K562 (cell line): ENCODE measurements around the gene SLC37A3. TPM values are rescaled to one million over a fixed set of nuclear protein-coding genes. Genes with fewer than 3 reads are reported as not detected.

Experiments
- ARNT ChIP-seq, 2 experiments: fragments of 450-650 bp; IDR thresholded peaks; 2 replicates each; pipeline ENCODE4 v1.6.1; 2016; ENCODE audit warnings: mild to moderate bottlenecking in 1 of 2
- ATF7 ChIP-seq: fragments of 450-650 bp; IDR thresholded peaks from 2 replicates; pipeline ENCODE4 v1.7.1; 2014; ENCODE audit warnings: mild to moderate bottlenecking, moderate library complexity
- CHD7 ChIP-seq: fragments of 200-600 bp; sonication (generic); IDR thresholded peaks from one replicate; pipeline ENCODE4 v1.6.1; 2012; ENCODE audit warnings: mild to moderate bottlenecking, low read depth, low read length, inconsistent platforms
- GATA2 ChIP-seq: sonication (generic); formaldehyde crosslinking; IDR thresholded peaks from 2 replicates; pipeline ENCODE4 v1.4.0; 2020; ENCODE audit warnings: mild to moderate bottlenecking, missing genetic modification reagents
- KDM4B ChIP-seq, 2 experiments: fragments of 450-650 bp in 1 of 2; sonication (generic) in 1 of 2; IDR thresholded peaks; 2 replicates each; pipeline ENCODE4 v1.6.1; 2016 to 2017; ENCODE audit warnings: borderline replicate concordance in 2 of 2, antibody characterized with exemption in 1 of 2, low read depth in 1 of 2, mild to moderate bottlenecking in 1 of 2
- MXI1 ChIP-seq: IDR thresholded peaks from 2 replicates; pipeline ENCODE4 v1.6.1; 2011; ENCODE audit warnings: low read depth, mild to moderate bottlenecking, improper control_type of control experiment, low read length
- SRF ChIP-seq, 2 experiments: fragments of 250-450, 450-650 bp in 1 of 2; sonication (Bioruptor Pico) in 1 of 2; sonication (generic) in 1 of 2; formaldehyde crosslinking; IDR thresholded peaks; 2 replicates each; pipeline versions ENCODE4 v1.5.0 to v1.5.1; 2020 to 2022; ENCODE audit warnings: mild to moderate bottlenecking in 1 of 2, missing genetic modification reagents in 1 of 2
- TAF1 ChIP-seq: IDR thresholded peaks from 2 replicates; pipeline ENCODE4 v1.6.1; 2011; ENCODE audit warnings: mild to moderate bottlenecking, low read length, moderate library complexity; ENCODE audit not compliant: insufficient read depth, control insufficient read depth, severe bottlenecking; ENCODE audit errors: extremely low read depth
- TEAD4 ChIP-seq, 2 experiments: sonication (generic) in 1 of 2; formaldehyde crosslinking in 1 of 2; IDR thresholded peaks; 2 replicates each; pipeline versions ENCODE4 v1.6.1 to v1.8.0; 2012 to 2022; ENCODE audit warnings: borderline replicate concordance in 1 of 2, inconsistent platforms in 1 of 2, low read length in 1 of 2, mild to moderate bottlenecking in 1 of 2, missing genetic modification reagents in 1 of 2
- ZNF311 ChIP-seq: fragments of 250-450 bp; sonication (Bioruptor Pico); IDR thresholded peaks from 2 replicates; pipeline ENCODE4 v1.4.0; 2020; ENCODE audit warnings: mild to moderate bottlenecking, moderate library complexity
- ZNF507 ChIP-seq: conservative IDR thresholded peaks from 2 replicates; pipeline ENCODE4 v1.6.1; 2017; ENCODE audit warnings: missing genetic modification characterization, missing compliant biosample characterization
- polyA plus RNA-seq, 8 experiments: library from polyadenylated mRNA; depleted of rRNA in 4 of 8; stranded (reverse) in 5 of 8; unstranded in 3 of 8; fragments of >200 nt; fragmentation: Nextera tagmentation in 2 of 8; fragmentation: Illumina TruSeq in 1 of 8; extraction: Ambion mirVana in 2 of 8; extraction: Trizol in 1 of 8; gene quantifications; 2 replicates each; pipeline versions ENCODE4 v1.2.1 to v1.2.3, GENCODE V29; 2011 to 2014; ENCODE audit warnings: inconsistent platforms in 1 of 8, missing spikeins in 1 of 8
- total RNA-seq, 7 experiments: library from RNA; depleted of rRNA in 6 of 7; stranded (reverse); fragments of >200 nt in 6 of 7; fragmentation: Illumina TruSeq in 2 of 7; extraction: Trizol in 2 of 7; gene quantifications; 2 replicates each; pipeline versions ENCODE4 v1.2.1 to v1.2.3, GENCODE V29; 2011 to 2021; ENCODE audit warnings: low replicate concordance in 1 of 7
- TF ChIP-seq, protein P1 (sequence below): sonication (generic); formaldehyde crosslinking; IDR thresholded peaks from 2 replicates; pipeline ENCODE4 v1.8.0; 2023; ENCODE audit warnings: mild to moderate bottlenecking, missing genetic modification reagents

The SLC37A3 gene
- total and polyA plus RNA-seq, 9 of the 15 experiments (the other 6 are each of a cell fraction or from before 2014, with no cell fraction given) = 11.7 to 59.1 (median 26.8) TPM

- TF ChIP-seq MXI1 = no peak
- no peak for TF ChIP-seq TEAD4 (IDR thresholded peaks at IDR 0.05; ENCODE audit: low read length)
- no peak for TF ChIP-seq TEAD4 (CRISPR knock-in tag; IDR thresholded peaks at IDR 0.05; ENCODE audit: borderline replicate concordance)
- TF ChIP-seq, protein P1, sequence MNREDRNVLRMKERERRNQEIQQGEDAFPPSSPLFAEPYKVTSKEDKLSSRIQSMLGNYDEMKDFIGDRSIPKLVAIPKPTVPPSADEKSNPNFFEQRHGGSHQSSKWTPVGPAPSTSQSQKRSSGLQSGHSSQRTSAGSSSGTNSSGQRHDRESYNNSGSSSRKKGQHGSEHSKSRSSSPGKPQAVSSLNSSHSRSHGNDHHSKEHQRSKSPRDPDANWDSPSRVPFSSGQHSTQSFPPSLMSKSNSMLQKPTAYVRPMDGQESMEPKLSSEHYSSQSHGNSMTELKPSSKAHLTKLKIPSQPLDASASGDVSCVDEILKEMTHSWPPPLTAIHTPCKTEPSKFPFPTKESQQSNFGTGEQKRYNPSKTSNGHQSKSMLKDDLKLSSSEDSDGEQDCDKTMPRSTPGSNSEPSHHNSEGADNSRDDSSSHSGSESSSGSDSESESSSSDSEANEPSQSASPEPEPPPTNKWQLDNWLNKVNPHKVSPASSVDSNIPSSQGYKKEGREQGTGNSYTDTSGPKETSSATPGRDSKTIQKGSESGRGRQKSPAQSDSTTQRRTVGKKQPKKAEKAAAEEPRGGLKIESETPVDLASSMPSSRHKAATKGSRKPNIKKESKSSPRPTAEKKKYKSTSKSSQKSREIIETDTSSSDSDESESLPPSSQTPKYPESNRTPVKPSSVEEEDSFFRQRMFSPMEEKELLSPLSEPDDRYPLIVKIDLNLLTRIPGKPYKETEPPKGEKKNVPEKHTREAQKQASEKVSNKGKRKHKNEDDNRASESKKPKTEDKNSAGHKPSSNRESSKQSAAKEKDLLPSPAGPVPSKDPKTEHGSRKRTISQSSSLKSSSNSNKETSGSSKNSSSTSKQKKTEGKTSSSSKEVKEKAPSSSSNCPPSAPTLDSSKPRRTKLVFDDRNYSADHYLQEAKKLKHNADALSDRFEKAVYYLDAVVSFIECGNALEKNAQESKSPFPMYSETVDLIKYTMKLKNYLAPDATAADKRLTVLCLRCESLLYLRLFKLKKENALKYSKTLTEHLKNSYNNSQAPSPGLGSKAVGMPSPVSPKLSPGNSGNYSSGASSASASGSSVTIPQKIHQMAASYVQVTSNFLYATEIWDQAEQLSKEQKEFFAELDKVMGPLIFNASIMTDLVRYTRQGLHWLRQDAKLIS (CRISPR knock-in tag) = 0 out of 2 replicates have a peak, but pooled peaks have one; percentile 54
- TF ChIP-seq ATF7 = 0 out of 2 replicates have a peak, but pooled peaks have one; percentile 8
- TF ChIP-seq ZNF507 = no peak
- no peak for TF ChIP-seq KDM4B (IDR thresholded peaks at IDR 0.05; ENCODE audit: borderline replicate concordance in 2 of 2, low read depth in 1 of 2)
- TF ChIP-seq CHD7 = no peak
- TF ChIP-seq SRF (CRISPR knock-in tag; IDR thresholded peaks at IDR 0.05) = peak in 1 of 2 experiments; percentile 65; a peak in 2 of 4 replicates
- no peak for TF ChIP-seq TAF1
- 0 out of 2 replicates have a peak, but pooled peaks have one; percentile 35 for TF ChIP-seq GATA2 (CRISPR knock-in tag)
- TF ChIP-seq ZNF311 = no peak
- peak in 1 of 2 experiments; percentile 40; a peak in 1 of 4 replicates for TF ChIP-seq ARNT (IDR thresholded peaks at IDR 0.05)
These were observed 94.0 kb downstream of the SLC37A3 start (continued) for GRCh38 chr7:140304191-140304799.
